GM19397 (cell line): ENCODE measurements around the gene RPS28.
"Not testable (repeated sequence)": the region's sequence is repeated elsewhere in the genome, so short reads cannot be mapped to it uniquely, and the experiment has no call there.

ENCODE experiments used
- ATAC-seq: cut with Tn5 transposase; IDR thresholded peaks from one replicate; pipeline ENCODE4 v1.9.1; 2021; ENCODE audit warnings: mild to moderate bottlenecking, moderate library complexity; ENCODE audit not compliant: unreplicated experiment

Gene RPS28

GRCh38 chr19:8321067-8321985 lies at the start of gene RPS28, which contains the start of gene NDUFA7:
Gene RPS28 (plus strand): TSS chr19:8321496. CDS start chr19:8321531, 35 bp downstream.
Gene NDUFA7 (minus strand): TSS chr19:8321375. CDS start chr19:8321358, 17 bp downstream.
- ATAC-seq = peak; percentile 90

GRCh38 chr19:8276508-8276907 lies 44.8 kb upstream of the RPS28 start:
- ATAC-seq = not testable (repeated sequence)

- ATAC-seq = not testable (repeated sequence)
These were observed 30.0 kb upstream of the RPS28 start for GRCh38 chr19:8291337-8291736.

- ATAC-seq = no peak
These were observed 19.0 kb upstream of the RPS28 start for GRCh38 chr19:8302357-8302691.

- ATAC-seq = no peak
These were observed 18.6 kb upstream of the RPS28 start for GRCh38 chr19:8302734-8303133.

- ATAC-seq = no peak
These were observed 16.3 kb upstream of the RPS28 start for GRCh38 chr19:8304841-8305621.

- ATAC-seq = no peak
These were observed 15.5 kb upstream of the RPS28 start for GRCh38 chr19:8305798-8306197.

GRCh38 chr19:8306235-8307054 lies 14.9 kb upstream of the RPS28 start:
- no peak for ATAC-seq

- no peak for ATAC-seq
These were observed 13.8 kb upstream of the RPS28 start for GRCh38 chr19:8307400-8307964.

GRCh38 chr19:8307965-8308866 lies 13.1 kb upstream of the RPS28 start, which contains the start of gene CD320:
Gene CD320 (minus strand): TSS chr19:8308358. CDS start chr19:8308290, 68 bp downstream.
- peak; percentile 92 for ATAC-seq

- ATAC-seq = no peak
These were observed 12.4 kb upstream of the RPS28 start for GRCh38 chr19:8308891-8309291.

- no peak for ATAC-seq
These were observed 10.8 kb upstream of the RPS28 start for GRCh38 chr19:8310342-8311055.

- ATAC-seq = no peak
These were observed 9.6 kb upstream of the RPS28 start for GRCh38 chr19:8311461-8312260.

GRCh38 chr19:8314981-8315640 lies 6.2 kb upstream of the RPS28 start:
- not testable (repeated sequence) for ATAC-seq

GRCh38 chr19:8316351-8317125 lies 4.8 kb upstream of the RPS28 start:
- no peak for ATAC-seq

GRCh38 chr19:8318835-8319234 lies 2.5 kb upstream of the RPS28 start:
- ATAC-seq = not testable (repeated sequence)
